Endodermal cell (in vitro differentiated cells): ENCODE measurements around the gene NEURL3. TPM values are rescaled to one million over a fixed set of nuclear protein-coding genes. Genes with fewer than 3 reads are reported as not detected.

ENCODE experiments used
- DNase-seq: peaks from one replicate; pipeline ENCODE4 v3.0.0-alpha.2; 2017
- H3K27ac ChIP-seq: 2 replicates; pipeline ENCODE4 v1.5.1; 2013; ENCODE audit warnings: mild to moderate bottlenecking, low read depth, low read length, moderate library complexity
- H3K27me3 ChIP-seq: 2 replicates; pipeline ENCODE4 v1.6.1; 2013; ENCODE audit warnings: mild to moderate bottlenecking, low read length, moderate library complexity; ENCODE audit not compliant: insufficient read depth, control insufficient read depth, poor library complexity, severe bottlenecking
- H3K36me3 ChIP-seq: 2 replicates; pipeline ENCODE4 v1.7.0; 2013; ENCODE audit warnings: mild to moderate bottlenecking, low read length, moderate library complexity; ENCODE audit not compliant: control insufficient read depth, insufficient read depth
- H3K4me1 ChIP-seq: one replicate; pipeline ENCODE4 v1.7.0; 2013; ENCODE audit warnings: low read length; ENCODE audit not compliant: control insufficient read depth, insufficient read depth
- H3K4me3 ChIP-seq: 2 replicates; pipeline ENCODE4 v1.5.1; 2013; ENCODE audit warnings: mild to moderate bottlenecking, low read length, moderate library complexity
- H3K9ac ChIP-seq: 2 replicates; pipeline ENCODE4 v1.6.1; 2013; ENCODE audit warnings: mild to moderate bottlenecking, low read length, moderate library complexity; ENCODE audit not compliant: poor library complexity, severe bottlenecking; ENCODE audit errors: extremely low read depth
- H3K9me3 ChIP-seq: 2 replicates; pipeline ENCODE4 v1.6.1; 2013; ENCODE audit warnings: mild to moderate bottlenecking, low read length, moderate library complexity; ENCODE audit not compliant: control insufficient read depth
- H3K27ac Mint-ChIP-seq: 2 replicates; pipeline ENCODE4 v1.8.0; 2020; ENCODE audit warnings: mixed read lengths
- H3K27me3 Mint-ChIP-seq: 2 replicates; pipeline ENCODE4 v1.8.0; 2021; ENCODE audit warnings: mild to moderate bottlenecking, mixed read lengths; ENCODE audit not compliant: insufficient read depth
- H3K36me3 Mint-ChIP-seq: 2 replicates; pipeline ENCODE4 v1.8.0; 2020; ENCODE audit warnings: low read depth, mixed read lengths
- H3K4me1 Mint-ChIP-seq: 2 replicates; pipeline ENCODE4 v1.8.0; 2020; ENCODE audit warnings: mixed read lengths
- H3K4me3 Mint-ChIP-seq: 2 replicates; pipeline ENCODE4 v1.8.0; 2020; ENCODE audit warnings: mild to moderate bottlenecking, moderate library complexity, mixed read lengths
- H3K9me3 Mint-ChIP-seq: 2 replicates; pipeline ENCODE4 v1.8.0; 2020; ENCODE audit warnings: mild to moderate bottlenecking, mixed read lengths
- WGBS, 2 experiments: methylation state at CpG; one replicate each; pipeline versions ENCODE4 v1.1.5 to v1.1.7; 2013; ENCODE audit warnings: missing lambda C conversion rate in 2 of 2, mixed read lengths in 1 of 2; ENCODE audit not compliant: insufficient coverage in 1 of 2, insufficient read length in 1 of 2; 5-methylcytosine and 5-hydroxymethylcytosine counted together
- total RNA-seq, 2 donors: library from RNA; stranded (reverse); fragmentation: NEBNext Ultra II Directional in 1 of 2; extraction: Animal tissue kit (Norgen Biotek cat#: 25700) in 1 of 2; gene quantifications; 2 replicates in 1 of 2; 3 replicates in 1 of 2; pipeline ENCODE4 v1.2.1, GENCODE V29; 2021
- TF ChIP-seq, protein P1 (sequence below): fragments of 200-600 bp; sonication (generic); conservative IDR thresholded peaks from 2 replicates; pipeline ENCODE4 v1.5.0; 2021; ENCODE audit warnings: antibody characterized with exemption, mild to moderate bottlenecking

Gene NEURL3
- total RNA-seq, 2 donors from 2014 or later = not detected

DNA sequence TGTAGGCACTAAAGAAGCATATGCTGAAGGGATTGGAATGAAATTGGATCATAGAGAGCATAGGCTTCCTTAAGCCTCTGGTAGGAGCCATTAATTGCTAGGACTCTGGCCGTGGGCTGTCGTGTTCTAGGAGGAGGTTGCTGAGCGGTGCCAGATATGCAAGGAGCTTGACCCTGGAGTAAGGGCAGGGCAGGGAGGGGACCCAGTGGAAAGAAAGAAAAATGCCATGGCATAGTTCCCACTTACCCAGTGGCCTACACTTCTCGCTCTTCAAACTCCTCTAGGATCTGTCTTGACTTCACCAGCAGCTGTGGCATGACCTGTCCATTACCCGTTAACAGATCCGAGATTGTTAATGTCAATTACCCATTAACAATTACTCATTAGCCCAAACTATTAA, 53.1 kb downstream of the NEURL3 start:
- Histone ChIP-seq H3K27me3 (no peaks in the 10 kb centered on the region), H3K9me3 (no peaks in the 10 kb centered on the region), H3K4me1 (peaks cover 10% of the 10 kb centered on the region), H3K27ac (no peak overlapping the region), H3K4me3 (no peak overlapping the region), H3K9ac (no peak overlapping the region), H3K36me3 (no peaks in the 10 kb centered on the region)
- Mint-ChIP-seq H3K4me1 (peaks cover 9% of the 10 kb centered on the region), H3K4me3 (no peak overlapping the region), H3K9me3 (no peaks in the 10 kb centered on the region), H3K27ac (no peak overlapping the region), H3K36me3 (no peaks in the 10 kb centered on the region), H3K27me3 (peaks cover 6% of the 10 kb centered on the region)
- no peak for DNase-seq
- TF ChIP-seq, protein P1, sequence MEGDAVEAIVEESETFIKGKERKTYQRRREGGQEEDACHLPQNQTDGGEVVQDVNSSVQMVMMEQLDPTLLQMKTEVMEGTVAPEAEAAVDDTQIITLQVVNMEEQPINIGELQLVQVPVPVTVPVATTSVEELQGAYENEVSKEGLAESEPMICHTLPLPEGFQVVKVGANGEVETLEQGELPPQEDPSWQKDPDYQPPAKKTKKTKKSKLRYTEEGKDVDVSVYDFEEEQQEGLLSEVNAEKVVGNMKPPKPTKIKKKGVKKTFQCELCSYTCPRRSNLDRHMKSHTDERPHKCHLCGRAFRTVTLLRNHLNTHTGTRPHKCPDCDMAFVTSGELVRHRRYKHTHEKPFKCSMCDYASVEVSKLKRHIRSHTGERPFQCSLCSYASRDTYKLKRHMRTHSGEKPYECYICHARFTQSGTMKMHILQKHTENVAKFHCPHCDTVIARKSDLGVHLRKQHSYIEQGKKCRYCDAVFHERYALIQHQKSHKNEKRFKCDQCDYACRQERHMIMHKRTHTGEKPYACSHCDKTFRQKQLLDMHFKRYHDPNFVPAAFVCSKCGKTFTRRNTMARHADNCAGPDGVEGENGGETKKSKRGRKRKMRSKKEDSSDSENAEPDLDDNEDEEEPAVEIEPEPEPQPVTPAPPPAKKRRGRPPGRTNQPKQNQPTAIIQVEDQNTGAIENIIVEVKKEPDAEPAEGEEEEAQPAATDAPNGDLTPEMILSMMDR = no peak
- whole genome bisulfite sequencing, 2 experiments = 92 to 96% methylated on average over 5 to 6 of the region's 6 CpGs

DNA sequence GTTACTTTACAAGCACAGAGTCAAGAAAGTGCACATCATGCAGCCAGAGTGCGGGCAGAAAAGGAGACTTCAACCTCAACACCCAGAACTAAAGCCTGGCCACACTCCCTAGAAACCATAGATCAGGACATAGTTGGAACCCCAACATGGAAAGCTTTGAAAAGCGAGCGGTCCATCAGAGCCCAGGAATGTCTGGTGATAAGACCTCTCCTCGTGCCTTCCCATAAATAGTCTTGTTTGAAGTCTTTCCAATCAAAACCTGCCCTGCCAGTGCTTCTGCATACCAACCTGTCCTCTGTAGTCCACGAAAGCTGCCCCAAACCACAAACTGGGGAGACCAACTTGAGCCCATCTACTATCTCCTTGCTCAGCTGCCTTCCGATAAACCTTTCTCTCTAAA, 55.5 kb downstream of the NEURL3 start:
- peaks cover 6% of the 10 kb centered on the region for H3K4me1 ChIP-seq
- WGBS, 2 experiments = 91 to 96% methylated on average over 4 to 6 of the region's 6 CpGs
- Mint-ChIP-seq H3K36me3 (no peaks in the 10 kb centered on the region), H3K4me1 (peaks cover 9% of the 10 kb centered on the region), H3K27ac (no peak overlapping the region), H3K4me3 (no peak overlapping the region), H3K9me3 (peaks cover 2% of the 10 kb centered on the region), H3K27me3 (peaks cover 6% of the 10 kb centered on the region)
- no peak overlapping the region for H3K27ac ChIP-seq
- TF ChIP-seq, protein P1 = no peak
- no peak overlapping the region for H3K9ac ChIP-seq
- H3K9me3 ChIP-seq = no peaks in the 10 kb centered on the region
- no peak overlapping the region for H3K4me3 ChIP-seq
- peak; percentile 26 for DNase-seq
- H3K27me3 ChIP-seq = no peaks in the 10 kb centered on the region
- no peaks in the 10 kb centered on the region for H3K36me3 ChIP-seq

DNA sequence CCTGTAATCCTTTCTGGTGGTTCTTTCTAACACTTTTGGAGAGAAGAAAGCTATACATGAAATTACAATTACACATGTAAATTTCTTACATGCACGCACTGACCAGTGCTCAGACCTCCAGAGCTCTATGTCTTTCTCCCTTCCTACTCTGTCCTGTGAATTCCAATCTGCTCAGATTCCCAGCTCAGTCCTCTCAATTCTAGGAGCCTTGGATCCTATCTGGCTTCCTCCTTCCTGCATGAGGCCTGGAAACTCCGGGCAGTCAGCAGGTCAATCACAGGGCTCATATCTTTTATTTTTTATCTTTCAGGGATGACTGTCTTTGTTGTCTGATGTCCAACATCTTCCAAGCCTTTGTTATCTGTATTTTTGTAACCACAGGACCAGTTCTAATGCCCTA, 56.0 kb downstream of the NEURL3 start:
- H3K36me3 Mint-ChIP-seq = no peaks in the 10 kb centered on the region
- 95 to 100% methylated on average over 1 to 2 of the region's 2 CpGs for WGBS, 2 experiments
- H3K9me3 ChIP-seq = no peaks in the 10 kb centered on the region
- H3K9me3 Mint-ChIP-seq = peaks cover 2% of the 10 kb centered on the region
- H3K27me3 ChIP-seq = no peaks in the 10 kb centered on the region
- peaks cover 9% of the 10 kb centered on the region for H3K4me1 Mint-ChIP-seq
- TF ChIP-seq, protein P1 = no peak
- no peak for DNase-seq
- H3K4me1 ChIP-seq = peaks cover 6% of the 10 kb centered on the region
- no peak overlapping the region for H3K4me3 ChIP-seq
- no peaks in the 10 kb centered on the region for H3K36me3 ChIP-seq
- peaks cover 6% of the 10 kb centered on the region for H3K27me3 Mint-ChIP-seq
- no peak overlapping the region for H3K27ac Mint-ChIP-seq
- H3K27ac ChIP-seq = no peak overlapping the region
- H3K4me3 Mint-ChIP-seq = no peak overlapping the region
- H3K9ac ChIP-seq = no peak overlapping the region
